ENCODE data around the gene FAN1. TPM values are rescaled to one million over a fixed set of nuclear protein-coding genes. Genes with fewer than 3 reads are reported as not detected.

FAN1 gene
- total and polyA plus RNA-seq, 2 donors (not counting 1 experiment from before 2014, with no cell fraction given) = 8.9 to 25.1 TPM

- peak overlapping the region; percentile 55 for H3K4me2 ChIP-seq (ENCODE audit: extremely low read depth, insufficient read depth, low read length)
- H3K9ac ChIP-seq (ENCODE audit: insufficient read depth, low read length) = no peak overlapping the region
- H3K36me3 ChIP-seq (ENCODE audit: control insufficient read depth, insufficient read depth, low read length) = peaks cover 6% of the 10 kb centered on the region
- peaks cover 7% of the 10 kb centered on the region for H3K4me1 ChIP-seq (ENCODE audit: control insufficient read depth, extremely low read depth, insufficient read depth, low read length)
- H3K79me2 ChIP-seq (ENCODE audit: control insufficient read depth, insufficient read depth, low read length) = peaks cover 43% of the 10 kb centered on the region
- no peak overlapping the region for H3K27ac ChIP-seq (ENCODE audit: insufficient read depth, low read length)
- no peak for TF ChIP-seq CTCF (conservative IDR thresholded peaks at IDR 0.05 in 1 of 2, IDR thresholded peaks at IDR 0.05 in 1 of 2; ENCODE audit: low read depth in 1 of 2, low read length in 2 of 2)
- no peak for TF ChIP-seq EZH2 (IDR thresholded peaks at IDR 0.05; ENCODE audit: low read length, missing control alignments)
- H3K9me3 ChIP-seq (ENCODE audit: control insufficient read depth, insufficient read depth, low read depth, low read length) = no peaks in the 10 kb centered on the region
- H2AFZ ChIP-seq (ENCODE audit: low read length) = no peak overlapping the region
- no peaks in the 10 kb centered on the region for H4K20me1 ChIP-seq (ENCODE audit: control insufficient read depth, extremely low read depth, insufficient read depth, low read length)
- peak; percentile 5 to 43 for DNase-seq (ENCODE audit: low read depth in 2 of 2)
- no peak overlapping the region for H3K4me3 ChIP-seq (replicated peaks in 1 of 4; ENCODE audit: control extremely low read depth in 1 of 4, insufficient read depth in 1 of 4, low read depth in 3 of 4, low read length in 4 of 4)
- no peaks in the 10 kb centered on the region for H3K27me3 ChIP-seq (ENCODE audit: control insufficient read depth, insufficient read depth, low read length)
Measured at GRCh38 chr15:30985081-30985531, 81.4 kb downstream of the FAN1 start.

- no peaks in the 10 kb centered on the region for H3K27me3 ChIP-seq (ENCODE audit: control insufficient read depth, insufficient read depth, low read length)
- H3K27ac ChIP-seq (ENCODE audit: insufficient read depth, low read length) = no peak overlapping the region
- H3K4me3 ChIP-seq (replicated peaks in 1 of 4; ENCODE audit: control extremely low read depth in 1 of 4, insufficient read depth in 1 of 4, low read depth in 3 of 4, low read length in 4 of 4) = peak overlapping the region; percentile 63 to 87 (median 80)
- H3K4me2 ChIP-seq (ENCODE audit: extremely low read depth, insufficient read depth, low read length) = peak overlapping the region; percentile 71
- no peaks in the 10 kb centered on the region for H4K20me1 ChIP-seq (ENCODE audit: control insufficient read depth, extremely low read depth, insufficient read depth, low read length)
- H3K4me1 ChIP-seq (ENCODE audit: control insufficient read depth, extremely low read depth, insufficient read depth, low read length) = peaks cover 4% of the 10 kb centered on the region
- H2AFZ ChIP-seq (ENCODE audit: low read length) = no peak overlapping the region
- peaks cover 6% of the 10 kb centered on the region for H3K36me3 ChIP-seq (ENCODE audit: control insufficient read depth, insufficient read depth, low read length)
- H3K79me2 ChIP-seq (ENCODE audit: control insufficient read depth, insufficient read depth, low read length) = peaks cover 35% of the 10 kb centered on the region
- H3K9ac ChIP-seq (ENCODE audit: insufficient read depth, low read length) = peak overlapping the region; percentile 41
- no peak for TF ChIP-seq EZH2 (IDR thresholded peaks at IDR 0.05; ENCODE audit: low read length, missing control alignments)
- DNase-seq (ENCODE audit: low read depth in 2 of 2) = no peak
- no peaks in the 10 kb centered on the region for H3K9me3 ChIP-seq (ENCODE audit: control insufficient read depth, insufficient read depth, low read depth, low read length)
Measured at GRCh38 chr15:30990036-30990435, 86.3 kb downstream of the FAN1 start.

GRCh38 chr15:30990446-30991254, 86.9 kb downstream of the FAN1 start:
- TF ChIP-seq CTCF (conservative IDR thresholded peaks at IDR 0.05 in 1 of 2, IDR thresholded peaks at IDR 0.05 in 1 of 2; ENCODE audit: low read depth in 1 of 2, low read length in 2 of 2) (no peak), EZH2 (IDR thresholded peaks at IDR 0.05; ENCODE audit: low read length, missing control alignments) (no peak)
- H2AFZ ChIP-seq (ENCODE audit: low read length) = peak overlapping the region; percentile 43
- peaks cover 5% of the 10 kb centered on the region for H3K36me3 ChIP-seq (ENCODE audit: control insufficient read depth, insufficient read depth, low read length)
- peak overlapping the region; percentile 63 to 87 (median 80) for H3K4me3 ChIP-seq (replicated peaks in 1 of 4; ENCODE audit: control extremely low read depth in 1 of 4, insufficient read depth in 1 of 4, low read depth in 3 of 4, low read length in 4 of 4)
- H4K20me1 ChIP-seq (ENCODE audit: control insufficient read depth, extremely low read depth, insufficient read depth, low read length) = no peaks in the 10 kb centered on the region
- H3K9ac ChIP-seq (ENCODE audit: insufficient read depth, low read length) = peak overlapping the region; percentile 87
- peak overlapping the region; percentile 71 for H3K4me2 ChIP-seq (ENCODE audit: extremely low read depth, insufficient read depth, low read length)
- H3K4me1 ChIP-seq (ENCODE audit: control insufficient read depth, extremely low read depth, insufficient read depth, low read length) = no peaks in the 10 kb centered on the region
- H3K9me3 ChIP-seq (ENCODE audit: control insufficient read depth, insufficient read depth, low read depth, low read length) = no peaks in the 10 kb centered on the region
- H3K27me3 ChIP-seq (ENCODE audit: control insufficient read depth, insufficient read depth, low read length) = no peaks in the 10 kb centered on the region
- peaks cover 35% of the 10 kb centered on the region for H3K79me2 ChIP-seq (ENCODE audit: control insufficient read depth, insufficient read depth, low read length)
- peak overlapping the region; percentile 86 for H3K27ac ChIP-seq (ENCODE audit: insufficient read depth, low read length)
- DNase-seq (ENCODE audit: low read depth in 2 of 2) = peak; percentile 10 to 11

Measured in fibroblast of lung (primary cell).